Measurements from ENCODE around the gene ZNF92.

DNA sequence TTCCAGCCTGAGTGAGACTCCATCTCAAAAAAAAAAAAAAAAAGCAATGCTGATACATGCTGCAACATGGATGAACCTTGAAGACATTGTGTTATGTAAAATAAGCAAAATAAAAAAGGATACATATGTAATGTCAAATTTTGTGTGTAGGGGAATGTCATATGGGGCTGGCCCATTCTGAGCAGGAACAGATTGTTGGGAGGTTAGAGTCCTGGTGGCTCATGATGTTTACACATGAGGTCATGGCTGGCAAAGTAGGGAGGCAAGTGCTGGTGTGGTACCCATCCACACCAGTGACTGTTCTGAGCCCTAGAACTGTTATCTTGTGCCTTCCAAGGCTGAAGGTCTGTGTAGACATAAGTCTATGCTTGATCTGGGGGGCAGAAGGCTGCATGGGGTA is 37.6 kb downstream of the ZNF92 start:
- TF ChIP-seq, protein P1, sequence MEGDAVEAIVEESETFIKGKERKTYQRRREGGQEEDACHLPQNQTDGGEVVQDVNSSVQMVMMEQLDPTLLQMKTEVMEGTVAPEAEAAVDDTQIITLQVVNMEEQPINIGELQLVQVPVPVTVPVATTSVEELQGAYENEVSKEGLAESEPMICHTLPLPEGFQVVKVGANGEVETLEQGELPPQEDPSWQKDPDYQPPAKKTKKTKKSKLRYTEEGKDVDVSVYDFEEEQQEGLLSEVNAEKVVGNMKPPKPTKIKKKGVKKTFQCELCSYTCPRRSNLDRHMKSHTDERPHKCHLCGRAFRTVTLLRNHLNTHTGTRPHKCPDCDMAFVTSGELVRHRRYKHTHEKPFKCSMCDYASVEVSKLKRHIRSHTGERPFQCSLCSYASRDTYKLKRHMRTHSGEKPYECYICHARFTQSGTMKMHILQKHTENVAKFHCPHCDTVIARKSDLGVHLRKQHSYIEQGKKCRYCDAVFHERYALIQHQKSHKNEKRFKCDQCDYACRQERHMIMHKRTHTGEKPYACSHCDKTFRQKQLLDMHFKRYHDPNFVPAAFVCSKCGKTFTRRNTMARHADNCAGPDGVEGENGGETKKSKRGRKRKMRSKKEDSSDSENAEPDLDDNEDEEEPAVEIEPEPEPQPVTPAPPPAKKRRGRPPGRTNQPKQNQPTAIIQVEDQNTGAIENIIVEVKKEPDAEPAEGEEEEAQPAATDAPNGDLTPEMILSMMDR (IDR thresholded peaks at IDR 0.05), result no peak
- no peak for TF ChIP-seq POLR2A (IDR thresholded peaks at IDR 0.05)
